Osteoblast (primary cell): ENCODE measurements around the gene VAMP5. TPM values are rescaled to one million over a fixed set of nuclear protein-coding genes. Genes with fewer than 3 reads are reported as not detected.
"Not testable (repeated sequence)": the region's sequence is repeated elsewhere in the genome, so short reads cannot be mapped to it uniquely, and the experiment has no call there.

Source experiments
- DNase-seq: peaks from one replicate; pipeline ENCODE4 v3.0.0; 2011; ENCODE audit warnings: low spot score, mixed read lengths; ENCODE audit not compliant: insufficient read length; ENCODE audit errors: missing footprints
- H2AFZ ChIP-seq: 2 replicates; pipeline ENCODE4 v1.6.0; 2011; ENCODE audit warnings: mild to moderate bottlenecking, low read length
- H3K27ac ChIP-seq: 2 replicates; pipeline ENCODE4 v1.5.1; 2011; ENCODE audit warnings: mild to moderate bottlenecking, low read depth, low read length, moderate library complexity
- H3K27me3 ChIP-seq: 2 replicates; pipeline ENCODE4 v1.6.0; 2012; ENCODE audit warnings: mild to moderate bottlenecking, control low read depth, inconsistent platforms, low read length, moderate library complexity; ENCODE audit not compliant: insufficient read depth
- H3K36me3 ChIP-seq: 2 replicates; pipeline ENCODE4 v1.5.1; 2011; ENCODE audit warnings: mild to moderate bottlenecking, low read length, control low read depth, moderate library complexity; ENCODE audit not compliant: insufficient read depth
- H3K4me1 ChIP-seq: 2 replicates; pipeline ENCODE4 v1.5.1; 2011; ENCODE audit warnings: mild to moderate bottlenecking, low read length, control low read depth, moderate library complexity; ENCODE audit not compliant: insufficient read depth
- H3K4me2 ChIP-seq: 2 replicates; pipeline ENCODE4 v1.6.0; 2011; ENCODE audit warnings: mild to moderate bottlenecking, low read length; ENCODE audit not compliant: insufficient read depth
- H3K4me3 ChIP-seq: fragments of 200-600 bp; sonication (generic); 3 replicates; pipeline ENCODE4 v1.5.1; 2012; ENCODE audit warnings: mild to moderate bottlenecking, low read length, inconsistent platforms; ENCODE audit not compliant: insufficient read depth
- H3K79me2 ChIP-seq: 2 replicates; pipeline ENCODE4 v1.6.0; 2012; ENCODE audit warnings: mild to moderate bottlenecking, low read length, control low read depth, inconsistent platforms; ENCODE audit not compliant: insufficient read depth
- H3K9me3 ChIP-seq: 2 replicates; pipeline ENCODE4 v1.5.1; 2011; ENCODE audit warnings: low read depth, low read length, control low read depth
- H4K20me1 ChIP-seq: 2 replicates; pipeline ENCODE4 v1.6.0; 2012; ENCODE audit warnings: mild to moderate bottlenecking, low read length, control low read depth; ENCODE audit not compliant: insufficient read depth
- CTCF ChIP-seq: IDR thresholded peaks from 2 replicates; pipeline ENCODE4 v1.5.1; 2011; ENCODE audit warnings: mild to moderate bottlenecking, low read depth, low read length, moderate library complexity; ENCODE audit errors: extremely low read depth
- total RNA-seq: library from RNA; depleted of rRNA; stranded (reverse); fragments of >200 nt; gene quantifications from 2 replicates; pipeline ENCODE4 v1.2.3, GENCODE V29; 2012

VAMP5 gene
- total RNA-seq, 1 donor: 27.1 TPM

GRCh38 chr2:85553184-85553583, 31.0 kb upstream of the VAMP5 start:
- Histone ChIP-seq H3K4me3 (no peak overlapping the region), H3K36me3 (peaks cover 64% of the 10 kb centered on the region), H3K27ac (no peak overlapping the region), H3K79me2 (peaks cover 23% of the 10 kb centered on the region), H3K4me1 (peaks cover 18% of the 10 kb centered on the region), H2AFZ (no peak overlapping the region), H3K9me3 (no peaks in the 10 kb centered on the region), H4K20me1 (peaks cover 4% of the 10 kb centered on the region), H3K27me3 (no peaks in the 10 kb centered on the region), H3K4me2 (no peak overlapping the region)
- no peak for TF ChIP-seq CTCF
- no peak for DNase-seq

GRCh38 chr2:85554980-85555612, 29.1 kb upstream of the VAMP5 start:
- Histone ChIP-seq H3K79me2 (peaks cover 41% of the 10 kb centered on the region), H3K9me3 (no peaks in the 10 kb centered on the region), H4K20me1 (peaks cover 13% of the 10 kb centered on the region), H3K4me3 (no peak overlapping the region), H3K36me3 (peaks cover 70% of the 10 kb centered on the region), H2AFZ (no peak overlapping the region), H3K27ac (no peak overlapping the region), H3K4me2 (no peak overlapping the region), H3K4me1 (peaks cover 11% of the 10 kb centered on the region), H3K27me3 (no peaks in the 10 kb centered on the region)
- TF ChIP-seq CTCF: no peak
- DNase-seq: no peak

GRCh38 chr2:85557130-85557529, 27.1 kb upstream of the VAMP5 start:
- no peaks in the 10 kb centered on the region for H3K27me3 ChIP-seq
- no peak overlapping the region for H3K27ac ChIP-seq
- H3K4me3 ChIP-seq: no peak overlapping the region
- DNase-seq: no peak
- peaks cover 13% of the 10 kb centered on the region for H4K20me1 ChIP-seq
- H3K4me1 ChIP-seq: peaks cover 12% of the 10 kb centered on the region
- peaks cover 51% of the 10 kb centered on the region for H3K36me3 ChIP-seq
- H3K4me2 ChIP-seq: no peak overlapping the region
- H3K79me2 ChIP-seq: peaks cover 53% of the 10 kb centered on the region
- H3K9me3 ChIP-seq: no peaks in the 10 kb centered on the region
- no peak overlapping the region for H2AFZ ChIP-seq
- no peak for TF ChIP-seq CTCF

- no peak for DNase-seq
- Histone ChIP-seq H3K36me3 (peaks cover 42% of the 10 kb centered on the region), H3K79me2 (peaks cover 53% of the 10 kb centered on the region), H3K4me1 (peaks cover 12% of the 10 kb centered on the region), H3K27ac (no peak overlapping the region), H3K4me2 (no peak overlapping the region), H4K20me1 (peaks cover 13% of the 10 kb centered on the region), H3K4me3 (no peak overlapping the region), H3K27me3 (no peaks in the 10 kb centered on the region), H2AFZ (no peak overlapping the region), H3K9me3 (no peaks in the 10 kb centered on the region)
- TF ChIP-seq CTCF: no peak
These were observed 26.1 kb upstream of the VAMP5 start for GRCh38 chr2:85558160-85558559.

GRCh38 chr2:85560403-85560726, 23.9 kb upstream of the VAMP5 start:
- Histone ChIP-seq H3K27ac (peak overlapping the region; percentile 72), H3K79me2 (peaks cover 51% of the 10 kb centered on the region), H3K4me3 (peak overlapping the region; percentile 98), H4K20me1 (peaks cover 13% of the 10 kb centered on the region), H3K4me2 (peak overlapping the region; percentile 97), H3K4me1 (peaks cover 12% of the 10 kb centered on the region), H3K36me3 (peaks cover 26% of the 10 kb centered on the region), H2AFZ (peak overlapping the region; percentile 100)
- not testable (repeated sequence) for DNase-seq, H3K9me3 ChIP-seq, H3K27me3 ChIP-seq
